ENCODE results near the gene BMERB1.
"Not testable (repeated sequence)": the region's sequence is repeated elsewhere in the genome, so short reads cannot be mapped to it uniquely, and the experiment has no call there.

BMERB1 gene

DNA sequence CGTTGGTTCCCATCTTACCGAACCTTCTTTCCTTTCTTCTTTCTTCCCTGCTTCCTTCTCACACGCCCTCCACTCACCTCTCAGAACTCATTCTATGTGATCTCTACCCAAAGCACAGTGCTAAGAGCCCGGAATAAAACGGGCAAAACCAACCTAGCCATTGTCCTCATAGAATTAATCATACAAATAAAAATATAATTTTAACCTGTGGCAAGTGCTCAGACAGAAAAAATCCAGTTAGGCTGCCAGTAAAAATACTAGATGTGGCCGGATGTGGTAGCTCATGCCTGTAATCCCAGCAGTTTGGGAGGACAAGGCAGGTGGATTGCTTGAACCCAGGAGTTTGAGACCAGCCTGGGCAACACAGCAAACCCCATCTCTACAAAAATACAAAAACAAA is 27.0 kb downstream of the BMERB1 start:
- DNase-seq (ENCODE audit: low read depth, low spot score): no peak

DNA sequence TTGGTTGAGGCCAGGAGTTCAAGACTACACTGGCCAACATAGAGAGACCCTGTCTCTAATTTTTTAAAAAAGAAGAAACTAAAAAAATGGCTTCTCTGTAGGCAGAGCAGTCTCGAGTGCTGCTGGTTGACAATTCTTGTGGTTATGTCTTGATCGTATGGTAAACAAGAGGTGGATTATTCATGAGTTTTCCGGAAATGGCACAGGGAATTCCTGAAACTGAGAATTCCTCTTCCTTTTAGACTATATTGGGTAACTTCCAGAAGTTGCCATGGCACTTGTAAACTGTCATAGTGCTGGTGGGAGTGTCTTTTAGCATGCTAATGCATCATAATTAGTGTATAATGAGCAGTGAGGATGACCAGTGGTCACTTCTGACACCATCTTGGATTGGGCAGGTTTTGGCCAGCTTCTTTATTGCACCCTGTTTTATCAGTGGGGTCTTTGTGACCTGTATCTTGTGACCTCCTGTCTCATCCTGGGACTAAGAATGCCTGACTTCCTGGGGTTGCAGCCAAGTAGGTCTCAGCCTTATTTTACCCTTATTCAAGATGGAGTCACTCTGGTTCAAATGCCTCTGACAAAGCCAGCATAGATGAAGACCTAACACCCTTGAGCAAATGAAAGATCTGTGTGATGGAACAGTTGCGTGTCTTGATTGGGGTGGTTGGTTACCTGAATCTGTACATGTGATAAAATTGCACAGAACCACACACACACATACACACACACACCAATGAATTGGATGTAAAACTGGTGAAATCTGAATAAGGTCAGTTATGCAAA is 30.2 kb downstream of the BMERB1 start:
- no peak for DNase-seq (ENCODE audit: low read depth, low spot score)

DNA sequence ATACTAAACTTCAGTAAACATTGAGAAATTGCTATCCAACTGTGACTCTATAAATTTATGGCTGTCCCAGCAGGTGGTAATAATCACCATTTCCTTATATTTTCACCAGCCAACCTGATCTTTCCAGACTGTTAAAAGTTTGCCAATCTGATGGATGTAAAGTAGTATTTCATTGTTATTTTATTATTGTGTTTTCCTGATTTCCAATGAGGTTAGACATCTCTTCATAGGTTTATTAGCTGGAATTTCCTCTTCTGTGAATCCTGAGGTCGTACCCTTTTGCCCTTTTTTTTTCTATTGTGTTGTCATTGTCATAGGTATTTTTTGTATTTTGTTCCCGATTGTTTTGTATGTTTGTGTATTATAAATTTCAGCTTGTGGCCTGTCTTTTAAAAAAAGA is 31.7 kb downstream of the BMERB1 start:
- DNase-seq (ENCODE audit: low read depth, low spot score): no peak

DNA sequence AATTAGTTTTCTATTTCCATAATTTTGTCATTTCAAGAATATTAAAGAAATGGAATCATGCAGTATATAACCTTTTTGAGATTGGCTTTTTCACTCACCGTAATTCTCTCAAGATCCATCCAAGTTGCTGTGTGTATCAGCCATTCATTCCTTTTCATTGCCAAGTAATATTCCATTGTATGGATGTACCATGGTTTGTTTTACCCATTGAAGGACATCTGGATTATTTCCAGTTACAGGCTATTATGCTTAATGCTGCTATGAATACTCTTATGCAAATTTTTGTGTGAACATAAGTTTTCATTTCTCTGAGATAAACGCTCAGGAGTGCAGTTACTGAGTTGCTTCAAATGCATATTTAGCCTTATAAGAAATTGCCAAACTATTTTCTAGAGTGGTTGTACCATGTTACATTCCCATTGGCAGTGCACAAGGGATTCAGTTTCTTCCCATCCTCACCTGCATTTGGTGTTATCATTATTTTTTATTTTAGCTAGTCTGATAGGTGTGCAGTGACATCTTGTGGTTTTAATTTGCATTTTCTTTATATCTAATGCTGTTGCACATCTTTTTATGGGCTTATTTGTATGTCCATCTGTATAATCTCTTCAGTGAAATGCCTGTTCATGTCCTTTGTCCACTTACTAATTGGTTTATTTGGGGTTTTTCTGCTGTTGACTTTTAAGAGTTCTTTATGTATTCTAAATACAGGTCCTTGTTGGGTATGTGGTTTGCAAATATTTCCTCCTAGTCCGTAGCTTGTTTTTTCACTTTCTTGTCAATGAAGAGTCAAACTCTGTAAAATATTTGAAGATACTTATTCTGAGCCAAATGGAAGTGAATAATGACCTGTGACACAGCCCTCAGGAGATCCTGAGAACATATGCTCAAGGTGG is 32.7 kb downstream of the BMERB1 start:
- DNase-seq (ENCODE audit: low read depth, low spot score): no peak

DNA sequence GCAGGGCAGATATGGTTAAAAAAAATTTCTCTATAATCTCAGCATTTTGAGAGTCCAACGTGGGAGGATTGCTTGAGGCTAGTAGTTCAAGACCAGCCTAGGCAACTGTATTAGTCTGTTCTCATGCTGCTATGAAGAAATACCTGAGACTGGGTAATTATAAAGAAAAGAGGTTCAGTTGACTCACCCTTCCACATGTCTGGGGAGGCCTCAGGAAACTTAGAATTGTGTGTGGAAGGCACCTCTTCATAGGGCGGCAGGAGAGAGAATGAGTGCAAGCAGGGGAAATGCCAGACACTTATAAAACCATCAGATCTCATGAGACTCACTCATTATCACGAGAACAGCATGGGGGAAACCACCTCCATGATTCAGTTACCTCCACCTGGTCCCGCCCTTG is 42.6 kb downstream of the BMERB1 start:
- not testable (repeated sequence) for DNase-seq (ENCODE audit: low read depth, low spot score)

DNA sequence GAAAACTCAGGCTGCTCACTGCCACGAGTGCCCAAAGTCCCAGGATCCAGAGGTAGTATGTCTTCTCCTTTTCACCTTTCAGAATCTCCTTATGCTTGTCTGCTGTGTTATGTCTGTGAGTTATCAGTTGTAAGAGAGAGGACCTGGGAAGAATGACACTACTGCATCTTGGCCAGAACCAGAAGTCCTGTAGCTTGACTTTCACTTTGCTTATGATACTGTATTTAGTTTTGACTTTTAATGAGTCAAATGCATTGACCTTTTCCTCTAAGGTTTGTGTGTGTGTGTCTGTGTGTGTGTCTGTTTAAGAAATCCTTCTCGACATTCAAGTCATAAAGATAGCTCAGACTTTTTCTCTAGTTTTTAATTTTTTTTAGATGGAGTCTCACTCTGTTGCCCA is 43.4 kb downstream of the BMERB1 start:
- DNase-seq (ENCODE audit: low read depth, low spot score): no peak

DNA sequence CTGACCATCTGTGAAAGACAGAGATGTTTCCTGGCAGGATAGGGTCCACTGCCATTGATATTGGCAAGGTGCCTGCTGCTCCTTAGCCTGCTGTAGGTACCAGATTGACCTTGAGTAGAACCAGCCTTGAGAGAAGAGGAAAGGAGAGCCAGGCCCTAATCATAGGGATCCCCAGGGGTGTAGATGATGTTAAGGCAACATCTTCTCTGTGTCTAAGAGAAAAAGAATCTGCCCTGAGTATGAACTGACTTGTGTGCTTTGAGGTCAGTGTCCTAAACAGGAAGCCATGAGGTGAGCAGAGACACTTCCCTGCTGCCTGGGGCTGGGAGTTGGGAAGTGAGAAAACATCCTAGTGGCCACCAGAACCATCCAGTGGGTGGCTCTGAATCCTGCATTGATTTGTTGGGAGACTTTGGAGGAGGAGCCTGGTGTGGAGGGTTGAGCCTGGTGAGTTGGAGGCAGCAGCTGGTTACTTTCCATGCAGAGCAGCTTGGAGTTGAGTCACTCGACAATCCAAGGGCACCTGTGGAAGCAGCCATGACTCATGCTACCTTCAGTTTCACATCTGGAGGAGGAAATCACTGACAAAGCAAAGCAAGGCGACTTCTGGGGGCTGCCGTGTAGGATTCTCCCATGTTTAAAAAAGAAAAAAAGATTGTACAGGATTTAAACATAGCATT is 47.8 kb downstream of the BMERB1 start:
- no peak for DNase-seq (ENCODE audit: low read depth, low spot score)

DNA sequence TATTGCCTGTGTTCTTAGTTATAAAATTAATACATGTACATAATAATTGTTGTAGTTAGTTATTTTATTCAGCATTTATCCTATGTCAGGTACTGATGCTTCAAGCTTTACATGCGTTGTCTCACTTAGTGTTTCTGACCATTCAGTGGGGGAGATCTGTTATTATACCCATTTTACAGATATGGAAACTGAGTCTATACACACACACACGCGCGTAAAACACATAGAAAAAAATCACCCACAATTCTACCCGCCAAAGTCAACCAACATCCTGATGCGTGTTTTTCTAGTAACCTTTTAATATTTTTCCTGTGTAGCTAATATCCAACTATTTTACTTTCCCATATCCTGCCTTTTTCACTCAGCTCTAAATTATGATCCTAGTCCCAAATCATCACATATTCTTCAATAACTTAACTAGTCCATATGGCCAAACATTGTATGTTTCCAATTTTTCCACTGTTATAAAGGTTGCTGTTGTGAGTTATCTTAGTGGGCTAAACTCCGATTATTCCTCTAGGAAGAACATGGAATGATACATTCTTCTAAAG is 48.4 kb downstream of the BMERB1 start:
- DNase-seq (ENCODE audit: low read depth, low spot score): no peak

DNA sequence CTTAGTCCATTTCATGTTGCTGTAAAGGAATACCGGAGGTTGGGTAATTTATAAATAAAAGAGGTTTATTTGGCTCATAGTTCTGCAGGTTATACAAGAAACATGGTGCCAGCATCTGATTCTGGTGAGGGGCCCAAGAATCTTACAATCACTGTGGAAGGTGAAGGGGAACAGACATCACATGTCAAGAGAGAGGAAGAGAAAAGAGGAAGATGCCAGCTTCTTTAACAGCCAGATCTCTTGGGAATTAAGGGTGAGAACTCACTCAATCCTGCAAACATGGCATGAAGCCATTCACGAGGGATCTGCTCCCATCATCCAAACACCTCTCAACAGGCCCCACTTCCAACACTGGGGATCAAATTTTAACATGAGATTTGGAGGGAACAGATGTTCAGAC is 49.5 kb downstream of the BMERB1 start:
- no peak for DNase-seq (ENCODE audit: low read depth, low spot score)

DNA sequence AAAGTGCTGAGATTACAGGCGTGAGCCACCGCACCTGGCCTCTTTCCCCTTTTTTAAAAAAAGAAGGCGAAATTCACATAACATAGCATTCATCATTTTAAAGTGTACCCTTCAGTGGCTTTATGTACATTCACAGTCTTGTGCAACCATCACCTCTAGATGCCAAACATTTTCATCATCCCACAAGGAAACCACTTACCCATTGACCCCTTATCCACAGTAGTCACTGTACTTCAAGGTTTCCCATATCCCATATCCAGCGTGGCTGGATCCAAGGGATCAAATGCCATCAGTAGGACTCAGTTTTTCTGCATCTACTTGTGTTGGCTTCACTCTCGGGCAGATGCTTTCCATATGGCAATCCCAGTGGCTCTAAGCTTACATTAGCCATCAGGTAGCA is 50.3 kb downstream of the BMERB1 start:
- DNase-seq (ENCODE audit: low read depth, low spot score): no peak

DNA sequence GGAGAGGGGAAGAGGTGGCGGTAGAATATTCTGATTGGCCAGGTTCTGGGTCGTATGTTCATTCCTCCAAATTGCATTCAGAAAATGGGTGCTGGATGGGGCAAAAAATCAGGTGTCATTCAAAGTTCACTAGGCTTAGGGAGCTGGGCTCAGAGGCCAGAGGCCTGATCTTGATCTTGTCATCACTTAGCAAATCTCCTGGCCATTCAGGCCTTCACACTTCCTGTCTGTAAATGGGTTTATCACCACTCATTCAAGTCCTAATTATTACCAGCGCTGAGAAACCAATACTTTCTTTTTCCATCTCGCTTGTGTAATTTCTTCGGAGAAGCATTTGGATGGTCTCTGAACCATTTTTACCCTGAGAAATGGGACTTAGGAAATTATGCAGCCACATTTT is 50.8 kb downstream of the BMERB1 start:
- DNase-seq (ENCODE audit: low read depth, low spot score): no peak

DNA sequence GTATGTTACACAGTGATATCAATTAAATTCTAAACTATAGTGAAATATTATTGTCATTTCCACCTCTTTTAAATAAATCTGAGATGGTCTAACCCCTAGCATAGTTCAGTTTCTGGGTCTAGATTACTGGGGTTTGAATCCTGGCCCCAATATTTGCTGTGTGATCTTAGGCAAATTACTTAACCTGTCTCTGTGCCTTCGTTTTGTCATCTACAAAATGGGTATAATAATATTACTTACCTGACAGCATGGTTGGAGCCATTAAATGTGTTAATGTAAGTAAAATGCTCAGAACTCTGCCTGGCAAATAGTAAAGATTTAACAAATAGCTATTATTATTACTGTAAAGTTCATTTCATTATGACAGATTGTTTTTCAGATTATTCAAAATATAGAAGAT is 52.3 kb downstream of the BMERB1 start:
- DNase-seq (ENCODE audit: low read depth, low spot score): no peak

DNA sequence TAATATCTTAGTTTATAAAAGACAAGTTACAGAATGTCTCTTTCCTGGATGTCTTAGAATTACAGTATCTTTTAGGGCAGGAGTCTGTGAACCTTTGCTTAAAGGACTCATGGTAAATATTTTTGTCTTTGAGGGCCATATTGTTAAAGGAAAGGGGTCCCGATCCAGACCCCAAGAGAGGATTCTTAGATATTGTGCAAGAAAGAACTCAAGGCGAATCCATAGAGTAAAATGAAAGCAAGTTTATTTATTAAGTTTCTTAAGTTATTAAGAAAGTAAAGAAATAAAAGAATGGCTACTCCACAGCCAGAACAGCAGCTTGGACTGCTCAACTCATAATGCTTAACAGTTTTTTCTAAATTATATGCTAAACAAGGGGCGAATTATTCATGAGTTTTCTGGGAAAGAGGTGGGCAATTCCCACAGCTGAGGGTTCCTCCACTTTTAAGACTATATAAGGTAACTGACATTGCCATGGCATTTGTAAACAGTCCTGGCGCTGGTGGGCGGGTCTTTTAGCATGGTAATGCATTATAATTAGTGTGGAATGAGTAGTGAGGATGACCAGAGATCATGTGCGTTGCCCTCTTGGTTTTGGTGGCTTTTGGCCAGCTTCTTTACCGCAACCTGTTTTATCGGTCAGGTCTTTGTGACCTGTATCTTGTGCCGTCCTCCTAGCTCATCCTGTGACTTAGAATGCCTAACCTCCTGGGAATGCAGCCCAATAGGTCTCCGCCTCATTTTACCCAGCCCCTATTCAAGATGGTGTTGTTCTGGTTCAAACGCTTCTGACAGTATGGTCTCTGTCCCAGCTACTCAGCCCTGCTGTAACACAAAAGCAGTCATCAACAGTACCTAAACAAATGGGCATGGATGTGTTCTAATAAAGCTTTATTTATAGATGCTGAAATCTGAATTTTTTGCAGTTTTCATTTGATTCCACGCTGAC is 53.2 kb downstream of the BMERB1 start:
- no peak for DNase-seq (ENCODE audit: low read depth, low spot score)

DNA sequence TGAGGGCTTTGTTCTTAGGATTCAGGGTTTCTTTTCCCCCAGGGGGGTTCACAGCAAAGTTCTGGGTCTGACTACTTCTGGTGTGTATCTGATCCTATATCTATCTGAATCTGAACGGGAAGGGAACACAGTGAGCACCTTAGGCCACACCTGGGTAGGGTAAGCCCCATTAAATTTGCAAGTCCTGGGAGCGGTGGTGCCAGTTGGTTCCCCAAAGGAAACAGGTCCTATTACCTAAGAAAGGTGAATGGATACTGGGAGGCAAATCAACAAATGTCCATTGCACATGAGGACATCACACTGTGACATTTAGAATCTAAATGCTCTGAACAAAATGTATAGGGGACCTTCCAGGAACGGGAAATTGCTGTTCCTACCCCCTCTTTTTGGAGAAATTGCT is 54.6 kb downstream of the BMERB1 start:
- no peak for DNase-seq (ENCODE audit: low read depth, low spot score)

DNA sequence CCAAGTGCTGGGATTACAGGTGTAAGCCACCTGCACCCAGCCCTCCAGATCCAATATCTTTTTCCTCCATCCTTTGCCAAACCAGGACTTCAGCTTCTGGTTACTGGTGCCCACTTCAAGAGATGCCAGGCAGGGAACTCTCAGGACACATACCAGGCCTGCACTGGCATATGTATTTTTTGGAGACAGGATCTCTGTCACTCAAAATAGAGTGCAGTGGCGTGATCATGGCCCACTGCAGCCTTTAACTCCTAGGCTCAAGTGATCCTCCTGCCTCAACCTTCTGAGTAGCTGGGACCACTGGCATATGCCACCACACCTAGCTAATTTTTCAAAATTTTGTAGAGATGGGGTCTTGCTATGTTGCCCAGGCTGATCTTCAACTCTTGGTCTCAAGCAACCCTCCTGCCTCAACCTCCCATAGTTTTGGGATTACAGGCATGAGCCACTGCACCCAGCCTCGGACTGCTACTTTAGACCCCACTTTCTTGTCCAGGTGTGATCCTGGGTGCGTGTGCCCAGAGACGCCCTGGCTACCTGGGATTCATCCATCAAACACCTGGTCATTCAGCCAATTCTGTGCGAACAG is 55.8 kb downstream of the BMERB1 start:
- no peak for DNase-seq (ENCODE audit: low read depth, low spot score)

DNA sequence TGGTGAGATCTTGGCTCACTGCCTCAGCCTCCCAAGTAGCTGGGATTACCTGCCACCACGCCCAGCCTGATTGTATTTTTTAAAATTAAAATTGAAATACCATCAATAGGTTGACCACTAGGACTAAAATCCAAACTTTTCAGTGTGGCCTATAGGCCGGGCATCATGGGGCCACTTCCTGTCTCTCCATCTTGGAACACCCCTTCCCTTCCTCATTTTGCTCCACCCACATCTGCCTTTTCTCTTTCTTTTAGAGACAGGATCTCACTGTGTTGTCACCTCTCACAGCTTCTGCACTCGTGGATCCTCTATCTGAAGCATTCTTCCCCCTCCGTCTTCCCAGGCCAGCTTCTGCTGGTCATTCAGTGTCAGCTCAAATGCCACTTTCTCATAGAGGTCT is 57.0 kb downstream of the BMERB1 start:
- no peak for DNase-seq (ENCODE audit: low read depth, low spot score)

DNA sequence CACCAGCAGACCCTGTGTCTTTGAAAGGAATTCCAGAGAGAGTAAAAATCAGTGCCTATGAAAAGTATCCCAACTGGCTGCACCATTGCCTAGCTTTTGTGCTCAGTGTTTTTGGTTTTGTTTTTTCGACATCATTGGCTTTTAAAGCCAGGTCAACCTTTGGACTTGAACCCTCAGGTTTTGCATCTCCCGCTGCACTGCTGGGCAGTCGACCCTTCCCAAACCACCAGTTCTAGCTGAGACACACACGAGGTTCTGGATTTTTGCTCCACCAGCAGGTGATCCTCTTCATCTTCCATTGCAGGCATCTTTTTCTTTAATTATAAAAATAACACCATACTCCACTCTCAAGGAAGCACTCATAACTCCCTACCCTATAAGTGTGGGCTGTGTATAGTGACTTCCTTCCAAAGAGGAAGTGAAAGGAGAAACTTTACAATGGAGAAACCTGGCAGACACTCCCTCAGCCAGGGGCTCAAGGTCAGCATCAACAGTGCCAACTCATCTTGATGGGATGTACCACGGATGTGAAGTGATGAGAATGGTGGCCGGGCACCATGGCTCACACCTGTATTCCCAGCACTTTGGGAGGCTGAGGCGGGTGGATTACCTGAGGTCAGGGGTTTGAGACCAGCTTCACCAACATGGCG is 57.8 kb downstream of the BMERB1 start:
- DNase-seq (ENCODE audit: low read depth, low spot score): no peak

DNA sequence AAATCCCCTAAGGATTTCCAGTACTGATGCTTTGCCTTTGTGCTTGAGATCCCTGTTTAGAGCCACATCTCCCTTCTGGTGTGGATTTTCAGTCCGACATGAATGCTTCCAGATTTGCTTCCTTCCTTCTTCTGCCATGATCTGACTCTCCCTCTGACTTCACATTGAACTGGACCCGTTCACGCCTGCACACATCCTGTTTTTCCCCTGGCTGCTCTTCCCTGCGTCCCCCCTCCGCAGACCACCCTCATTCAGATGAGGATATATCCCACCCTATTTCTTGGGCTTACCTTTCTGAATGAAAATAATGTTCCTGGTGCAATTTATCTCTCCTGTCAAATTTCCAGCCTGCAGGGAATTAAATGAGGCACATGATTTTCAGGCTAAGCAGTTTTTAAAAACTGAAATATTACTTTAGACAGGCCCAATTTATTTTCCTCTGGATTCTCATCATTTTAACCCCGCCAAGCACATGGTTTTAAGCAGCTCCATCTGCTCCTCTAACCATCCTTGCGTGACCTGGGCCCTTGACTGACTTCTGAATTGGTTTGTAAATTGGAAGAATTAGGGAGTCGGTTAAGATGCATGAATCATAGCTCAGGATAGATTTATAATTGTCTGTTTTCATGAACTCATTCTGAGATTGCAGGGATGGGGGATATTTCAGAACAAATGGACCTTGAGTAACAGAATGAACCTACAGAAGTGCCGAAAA is 59.2 kb downstream of the BMERB1 start:
- DNase-seq (ENCODE audit: low read depth, low spot score): no peak

DNA sequence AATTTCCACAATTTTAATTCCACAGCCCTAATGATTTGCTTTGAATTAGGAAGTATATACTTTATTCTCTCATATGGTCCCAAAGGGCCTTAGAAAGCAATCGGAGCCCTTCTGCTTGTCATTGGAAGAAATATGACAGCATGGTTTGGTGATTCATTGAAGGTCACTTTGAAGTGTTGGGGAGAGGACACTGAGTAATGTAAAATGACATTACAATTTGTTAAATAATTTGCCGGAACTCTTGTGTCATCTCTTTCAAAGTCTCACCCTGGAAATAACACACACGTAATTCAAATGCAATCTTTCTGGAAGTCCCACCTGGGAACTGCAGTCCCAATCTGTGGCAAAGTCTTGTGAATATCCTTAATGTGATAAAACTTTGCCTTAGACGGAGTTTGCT is 59.8 kb downstream of the BMERB1 start:
- DNase-seq (ENCODE audit: low read depth, low spot score): no peak
